ENCODE results near the gene MRPL4. TPM values are rescaled to one million over a fixed set of nuclear protein-coding genes. Genes with fewer than 3 reads are reported as not detected.

The MRPL4 gene
- total and polyA plus RNA-seq, 2 experiments from 2014 or later: 40.1 to 51.4 TPM

DNA sequence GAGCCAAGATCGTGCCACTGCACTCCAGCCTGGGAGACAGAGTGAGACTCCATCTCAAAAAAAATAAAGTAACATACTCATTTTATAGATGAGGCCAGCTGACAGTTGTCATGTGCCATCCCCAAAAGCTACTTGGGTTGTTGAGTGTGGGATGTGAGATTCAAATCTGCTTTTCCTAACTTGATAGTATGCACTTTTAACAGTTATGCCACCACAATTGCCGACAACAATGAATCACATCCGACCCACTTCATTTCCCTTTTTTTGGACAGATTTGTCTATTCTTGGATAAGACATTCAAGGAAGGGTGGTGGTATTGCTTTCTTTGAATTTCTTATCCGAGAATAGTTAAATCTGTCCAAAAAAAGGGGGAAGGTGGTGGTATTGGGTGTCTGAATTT is 41.0 kb upstream of the MRPL4 start:
- Histone ChIP-seq H3K4me3 (no peak overlapping the region), H4K20me1 (ENCODE audit: insufficient read depth, poor library complexity, severe bottlenecking) (no peaks in the 10 kb centered on the region), H2AFZ (no peak overlapping the region), H3K36me3 (replicated peaks; ENCODE audit: insufficient read depth, low read depth) (no peaks in the 10 kb centered on the region), H3K9me3 (ENCODE audit: low read depth) (no peaks in the 10 kb centered on the region), H3K27me3 (no peaks in the 10 kb centered on the region), H3K27ac (no peak overlapping the region), H3K79me2 (no peaks in the 10 kb centered on the region), H3K9me2 (replicated peaks; ENCODE audit: insufficient read depth) (no peaks in the 10 kb centered on the region), H3K4me2 (no peak overlapping the region), H3K4me1 (ENCODE audit: insufficient read depth) (peaks cover 3% of the 10 kb centered on the region)
- WGBS (ENCODE audit: low lambda C conversion rate, missing lambda C conversion rate): 91% methylated on average over 4 of the region's 4 CpGs
- no peak for DNase-seq (ENCODE audit: low spot score)
- TF ChIP-seq CTCF (IDR thresholded peaks at IDR 0.05; ENCODE audit: poor library complexity) (no peak), EZH2 (IDR thresholded peaks at IDR 0.05; ENCODE audit: borderline replicate concordance) (no peak), EZH2phosphoT487 (IDR thresholded peaks at IDR 0.05; ENCODE audit: low read depth, severe bottlenecking, unreplicated experiment) (no peak)

GRCh38 chr19:10211691-10212090 is 40.3 kb upstream of the MRPL4 start:
- no peaks in the 10 kb centered on the region for H3K9me3 ChIP-seq (ENCODE audit: low read depth)
- H3K4me2 ChIP-seq: no peak overlapping the region
- no peaks in the 10 kb centered on the region for H3K9me2 ChIP-seq (replicated peaks; ENCODE audit: insufficient read depth)
- DNase-seq (ENCODE audit: low spot score): no peak
- no peak for TF ChIP-seq CTCF (IDR thresholded peaks at IDR 0.05; ENCODE audit: poor library complexity)
- TF ChIP-seq EZH2 (IDR thresholded peaks at IDR 0.05; ENCODE audit: borderline replicate concordance): no peak
- H3K27me3 ChIP-seq: no peaks in the 10 kb centered on the region
- H2AFZ ChIP-seq: no peak overlapping the region
- no peaks in the 10 kb centered on the region for H3K79me2 ChIP-seq
- H4K20me1 ChIP-seq (ENCODE audit: insufficient read depth, poor library complexity, severe bottlenecking): no peaks in the 10 kb centered on the region
- WGBS (ENCODE audit: low lambda C conversion rate, missing lambda C conversion rate): 79% methylated on average over 6 of the region's 6 CpGs
- H3K4me1 ChIP-seq (ENCODE audit: insufficient read depth): no peaks in the 10 kb centered on the region
- H3K27ac ChIP-seq: no peak overlapping the region
- no peak overlapping the region for H3K4me3 ChIP-seq
- H3K36me3 ChIP-seq (replicated peaks; ENCODE audit: insufficient read depth, low read depth): no peaks in the 10 kb centered on the region

DNA sequence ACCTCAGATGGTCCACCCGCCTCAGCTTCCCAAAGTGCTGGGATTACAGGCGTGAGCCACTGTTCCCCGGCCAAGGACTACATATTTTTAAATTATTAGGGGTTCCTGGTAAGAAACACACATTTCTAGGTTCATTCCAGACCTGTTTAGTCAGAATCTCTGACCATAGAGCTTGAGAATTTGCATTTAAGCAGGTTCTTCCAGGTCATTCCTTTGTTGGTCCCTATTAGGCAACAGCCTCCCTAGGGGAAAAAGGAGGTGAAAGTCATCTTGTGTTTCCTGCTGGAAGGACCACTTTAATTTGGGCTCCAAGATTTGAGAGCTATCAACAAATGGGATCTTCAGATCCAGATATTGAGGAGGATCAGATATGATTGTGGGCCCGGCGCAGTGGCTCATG is 37.2 kb upstream of the MRPL4 start:
- H3K4me3 ChIP-seq: no peak overlapping the region
- no peaks in the 10 kb centered on the region for H3K9me2 ChIP-seq (replicated peaks; ENCODE audit: insufficient read depth)
- no peaks in the 10 kb centered on the region for H4K20me1 ChIP-seq (ENCODE audit: insufficient read depth, poor library complexity, severe bottlenecking)
- no peaks in the 10 kb centered on the region for H3K36me3 ChIP-seq (replicated peaks; ENCODE audit: insufficient read depth, low read depth)
- H3K9me3 ChIP-seq (ENCODE audit: low read depth): no peaks in the 10 kb centered on the region
- H3K4me2 ChIP-seq: no peak overlapping the region
- no peak for DNase-seq (ENCODE audit: low spot score)
- no peaks in the 10 kb centered on the region for H3K27me3 ChIP-seq
- no peak overlapping the region for H3K27ac ChIP-seq
- 72% methylated on average over 5 of the region's 5 CpGs for WGBS (ENCODE audit: low lambda C conversion rate, missing lambda C conversion rate)
- no peak overlapping the region for H2AFZ ChIP-seq
- TF ChIP-seq EZH2 (IDR thresholded peaks at IDR 0.05; ENCODE audit: borderline replicate concordance) (no peak), EZH2phosphoT487 (IDR thresholded peaks at IDR 0.05; ENCODE audit: low read depth, severe bottlenecking, unreplicated experiment) (no peak), CTCF (IDR thresholded peaks at IDR 0.05; ENCODE audit: poor library complexity) (no peak)
- no peaks in the 10 kb centered on the region for H3K4me1 ChIP-seq (ENCODE audit: insufficient read depth)
- no peaks in the 10 kb centered on the region for H3K79me2 ChIP-seq

- Histone ChIP-seq H3K27me3 (no peaks in the 10 kb centered on the region), H3K4me3 (no peak overlapping the region), H4K20me1 (ENCODE audit: insufficient read depth, poor library complexity, severe bottlenecking) (peaks cover 4% of the 10 kb centered on the region), H3K9me3 (ENCODE audit: low read depth) (no peaks in the 10 kb centered on the region), H3K36me3 (replicated peaks; ENCODE audit: insufficient read depth, low read depth) (no peaks in the 10 kb centered on the region), H2AFZ (no peak overlapping the region), H3K4me1 (ENCODE audit: insufficient read depth) (no peaks in the 10 kb centered on the region), H3K79me2 (no peaks in the 10 kb centered on the region), H3K4me2 (no peak overlapping the region), H3K27ac (no peak overlapping the region), H3K9me2 (replicated peaks; ENCODE audit: insufficient read depth) (no peaks in the 10 kb centered on the region)
- no peak for TF ChIP-seq CTCF (IDR thresholded peaks at IDR 0.05; ENCODE audit: poor library complexity)
- no peak for TF ChIP-seq EZH2phosphoT487 (IDR thresholded peaks at IDR 0.05; ENCODE audit: low read depth, severe bottlenecking, unreplicated experiment)
- no peak for TF ChIP-seq EZH2 (IDR thresholded peaks at IDR 0.05; ENCODE audit: borderline replicate concordance)
- no peak for DNase-seq (ENCODE audit: low spot score)
- 92% methylated on average over 9 of the region's 9 CpGs for WGBS (ENCODE audit: low lambda C conversion rate, missing lambda C conversion rate)
Measured at GRCh38 chr19:10217085-10217484, 34.9 kb upstream of the MRPL4 start.

Data from hepatocyte (in vitro differentiated cells).